ENCODE measurements around the gene PCNX4.

PCNX4 gene

DNA sequence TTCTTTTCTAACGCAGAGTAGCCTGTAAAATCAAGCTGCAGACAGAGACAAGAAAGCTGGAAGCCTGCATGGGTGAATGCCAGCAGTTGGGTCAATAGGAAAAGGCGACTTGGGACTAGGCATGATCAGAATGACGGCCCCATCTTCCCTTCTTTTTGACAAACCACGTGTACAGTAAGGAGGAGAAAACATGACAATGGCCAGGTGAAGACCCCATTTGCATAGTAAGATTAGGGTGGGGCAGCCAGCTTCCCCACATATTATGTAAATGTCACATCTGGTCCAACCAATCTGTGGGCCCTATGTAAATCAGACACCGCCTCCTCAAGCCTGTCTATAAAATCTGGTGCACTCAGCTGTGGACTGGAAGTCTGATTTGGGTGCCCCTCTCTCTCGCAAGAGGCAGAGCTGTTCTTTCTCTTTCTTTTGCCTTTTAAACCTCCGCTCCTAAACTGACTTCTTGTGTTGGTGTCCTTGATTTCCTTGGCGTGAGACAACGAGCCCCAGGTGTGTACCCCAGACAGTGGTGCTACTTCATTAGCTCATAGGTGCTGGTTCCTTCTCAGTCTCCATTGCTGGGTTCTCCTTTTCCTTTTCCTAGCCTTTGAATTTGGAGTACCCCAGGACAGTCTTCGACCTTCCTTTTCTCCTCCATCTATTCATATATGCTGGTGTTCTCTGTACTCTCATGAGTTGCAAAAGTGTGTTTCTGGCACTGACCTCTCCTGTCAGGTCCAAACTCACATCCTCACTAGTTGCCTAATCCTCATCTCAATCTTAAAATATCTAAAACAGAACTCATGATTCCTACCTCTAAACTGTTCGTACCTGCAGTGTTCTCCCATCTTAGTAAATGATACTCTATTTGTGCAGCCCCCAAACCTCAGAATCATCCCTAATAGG lies 82.9 kb downstream of the PCNX4 start:
- no peak for DNase-seq (ENCODE audit: low read depth)

DNA sequence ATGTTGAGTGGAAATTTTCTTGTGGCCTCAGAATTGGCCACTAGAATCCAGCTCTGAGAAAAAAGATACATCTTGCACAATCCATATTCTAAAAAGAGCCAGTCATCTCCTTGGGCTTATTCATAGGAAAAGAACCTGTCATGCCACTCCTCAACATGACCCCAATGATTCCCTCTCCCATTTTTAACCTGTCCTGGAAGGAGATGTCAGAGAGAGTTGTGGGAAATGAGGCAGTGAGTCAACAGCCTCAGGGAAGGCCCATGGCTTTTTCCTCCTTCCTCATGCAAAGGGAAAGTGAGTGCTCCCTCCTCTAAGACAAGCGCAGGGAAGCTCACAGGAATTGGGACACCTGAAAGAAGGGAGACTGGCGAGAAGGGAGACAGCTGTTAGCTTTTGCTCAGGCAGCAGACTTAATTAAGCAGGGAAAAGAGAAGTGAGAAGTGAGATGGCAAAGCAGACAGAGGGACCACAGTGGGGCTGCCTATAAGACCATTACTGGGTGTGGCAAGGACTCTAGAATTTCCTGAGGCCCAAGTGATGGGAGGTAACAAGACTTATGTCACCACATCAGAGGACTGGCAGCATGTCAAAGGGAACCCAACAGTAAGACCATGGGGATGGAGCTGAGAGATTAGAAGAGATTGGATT lies 83.7 kb downstream of the PCNX4 start:
- DNase-seq (ENCODE audit: low read depth): peak; percentile 82

DNA sequence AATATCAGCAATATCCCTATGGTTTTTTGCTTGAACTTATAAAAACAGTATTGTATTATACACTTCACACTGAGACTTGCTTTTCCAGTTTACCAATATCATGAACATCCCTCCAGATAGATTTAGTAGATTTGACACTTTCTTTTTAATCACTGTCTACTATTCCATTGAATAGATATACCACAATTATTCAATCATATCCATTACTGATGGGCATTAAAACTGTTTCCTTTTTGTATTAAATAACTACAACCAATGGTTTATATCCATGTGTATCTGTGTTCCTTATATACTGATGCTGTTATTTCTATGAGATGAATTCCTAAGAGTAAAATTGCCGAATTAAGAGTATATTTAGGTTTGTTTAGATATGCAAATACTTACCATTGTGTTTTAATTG lies 86.4 kb downstream of the PCNX4 start:
- no peak for DNase-seq (ENCODE audit: low read depth)

DNA sequence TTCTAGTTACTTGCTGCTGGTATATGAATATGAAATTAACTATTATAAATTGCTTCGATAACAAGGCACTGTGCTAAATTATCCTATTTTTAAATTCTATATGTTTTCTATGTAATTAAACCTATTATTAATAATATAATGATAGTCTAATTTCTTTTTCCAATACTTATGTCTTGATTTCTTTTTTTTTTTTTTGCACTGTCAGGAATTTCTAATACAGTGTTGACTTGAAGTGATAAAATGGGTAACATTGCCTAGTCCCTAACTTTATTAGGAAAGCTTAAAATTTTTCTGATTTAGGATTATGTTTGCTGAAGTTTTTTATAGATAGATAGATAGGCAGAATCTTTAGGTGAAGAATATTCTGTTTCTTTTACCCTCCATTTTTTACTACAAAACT lies 87.1 kb downstream of the PCNX4 start:
- no peak for DNase-seq (ENCODE audit: low read depth)

DNA sequence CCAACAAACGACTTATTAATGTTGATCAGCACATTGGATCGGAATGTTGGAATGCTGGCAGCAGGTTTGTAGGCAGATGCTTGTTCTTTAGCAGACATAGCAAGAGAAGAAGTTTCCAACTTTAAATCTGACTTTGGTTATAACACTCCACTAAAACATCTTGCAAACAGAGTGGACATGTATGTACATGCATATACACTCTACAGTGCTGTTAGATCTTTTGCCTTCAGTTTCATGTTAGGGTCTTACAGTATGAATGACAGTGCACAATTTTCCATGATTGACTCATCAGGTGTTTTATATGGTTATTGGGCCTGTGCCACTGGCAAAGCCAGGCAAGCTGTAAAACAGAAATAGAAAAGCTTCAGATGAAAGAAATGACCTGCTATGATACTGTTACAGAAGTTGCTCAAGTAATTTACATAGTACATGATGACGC lies 87.7 kb downstream of the PCNX4 start:
- DNase-seq (ENCODE audit: low read depth): peak; percentile 61

DNA sequence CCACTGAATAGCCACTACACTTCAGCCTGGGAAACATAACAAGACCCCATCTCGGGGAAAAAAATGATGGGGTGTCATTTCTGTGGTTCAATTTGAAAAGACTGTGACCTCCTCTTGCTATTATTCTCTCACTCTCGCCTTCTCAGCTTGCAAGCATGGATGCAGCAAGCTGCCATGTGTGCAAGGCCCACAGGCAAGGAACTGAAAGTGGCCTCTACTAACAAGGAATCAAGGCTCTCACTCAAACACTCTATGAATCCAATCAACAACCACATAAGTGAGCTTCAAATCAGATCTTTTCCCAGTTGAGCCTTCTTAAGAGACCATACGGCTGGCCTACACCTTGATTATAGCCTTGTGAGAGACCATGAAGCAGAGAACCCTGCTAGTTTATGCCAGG lies 91.4 kb downstream of the PCNX4 start:
- DNase-seq (ENCODE audit: low read depth): no peak

DNA sequence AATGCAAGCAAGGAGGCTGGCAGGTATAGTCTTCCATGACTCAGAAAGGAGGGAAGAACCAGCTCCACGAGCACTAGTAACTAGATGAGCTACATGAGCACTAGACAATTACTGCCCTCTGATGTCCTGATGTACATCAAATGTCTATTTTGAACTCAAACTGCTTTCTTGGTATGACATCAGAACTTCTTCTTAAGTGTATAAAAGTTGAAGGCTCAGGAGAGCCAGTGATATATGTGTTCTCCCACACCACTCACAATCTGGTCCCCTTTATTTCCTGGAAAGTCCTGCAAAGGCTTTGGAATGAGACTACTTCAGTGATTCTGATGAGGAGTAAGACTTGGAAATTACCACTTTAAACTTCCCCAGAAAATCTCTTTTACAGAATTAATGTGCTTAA lies 92.0 kb downstream of the PCNX4 start:
- DNase-seq (ENCODE audit: low read depth): peak; percentile 34

DNA sequence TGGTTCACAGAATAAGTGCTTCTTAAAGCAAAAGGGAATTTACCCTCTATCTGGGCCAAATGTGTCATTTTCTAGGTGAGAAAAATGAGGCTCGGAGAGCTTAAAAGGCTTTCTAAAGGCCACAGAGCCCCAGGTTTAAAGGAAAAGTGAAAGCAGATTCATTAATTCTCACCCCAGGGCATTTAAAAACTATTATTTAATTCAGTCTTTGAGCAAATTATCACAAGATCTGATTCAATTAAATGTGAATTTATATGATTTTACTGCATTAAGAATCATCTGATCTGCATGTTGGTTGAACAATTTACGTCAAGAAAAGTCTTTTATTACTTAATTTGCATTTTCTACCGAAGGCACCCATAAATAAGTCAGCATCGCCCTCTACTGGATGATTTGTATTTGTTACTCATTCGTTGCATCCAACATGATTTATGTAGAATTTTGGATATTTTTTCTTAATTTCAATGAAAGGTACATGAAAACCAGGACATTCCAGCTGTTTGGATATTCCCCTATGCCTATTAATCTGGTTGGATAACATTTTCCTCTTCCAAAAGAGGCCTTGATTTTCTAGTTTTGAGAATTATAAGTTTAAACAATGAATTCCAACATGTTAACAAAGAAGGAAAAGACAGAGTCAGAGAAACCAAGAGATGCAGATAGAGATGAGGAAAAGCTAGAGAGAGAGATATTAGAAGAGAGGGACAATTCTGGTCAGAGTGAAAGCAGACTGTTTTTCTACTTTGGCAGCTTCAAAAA lies 92.6 kb downstream of the PCNX4 start:
- DNase-seq (ENCODE audit: low read depth): peak; percentile 82

DNA sequence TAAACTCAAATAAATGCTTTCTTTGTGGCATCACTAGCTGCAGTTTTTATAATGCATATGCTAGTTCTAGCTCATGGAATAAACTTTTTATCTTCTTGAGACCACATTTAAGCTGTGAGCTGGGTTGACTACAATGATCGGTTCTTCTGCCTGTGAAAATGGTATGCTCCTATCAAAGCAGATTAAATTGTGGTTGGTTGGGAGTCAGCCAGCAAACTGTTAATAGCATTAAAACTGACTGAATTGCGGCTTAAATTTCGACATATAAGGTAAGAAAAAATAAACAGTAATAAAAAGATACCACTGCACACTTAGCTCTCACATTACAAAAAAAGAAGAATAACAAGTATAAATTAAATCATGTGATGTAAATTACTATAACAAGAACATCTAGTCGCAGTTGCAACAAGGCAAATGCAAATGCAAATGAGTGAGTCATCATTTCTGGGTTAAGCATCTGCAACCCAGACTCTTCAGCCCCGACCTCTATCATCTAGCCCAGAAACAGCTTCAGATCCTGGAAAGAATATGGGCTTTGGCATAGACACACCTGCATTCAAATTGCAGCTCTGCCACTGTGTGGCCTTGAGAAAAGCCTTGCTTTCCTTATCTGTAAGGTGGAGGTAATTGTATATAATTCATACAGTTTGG lies 93.3 kb downstream of the PCNX4 start:
- DNase-seq (ENCODE audit: low read depth): peak; percentile 27

DNA sequence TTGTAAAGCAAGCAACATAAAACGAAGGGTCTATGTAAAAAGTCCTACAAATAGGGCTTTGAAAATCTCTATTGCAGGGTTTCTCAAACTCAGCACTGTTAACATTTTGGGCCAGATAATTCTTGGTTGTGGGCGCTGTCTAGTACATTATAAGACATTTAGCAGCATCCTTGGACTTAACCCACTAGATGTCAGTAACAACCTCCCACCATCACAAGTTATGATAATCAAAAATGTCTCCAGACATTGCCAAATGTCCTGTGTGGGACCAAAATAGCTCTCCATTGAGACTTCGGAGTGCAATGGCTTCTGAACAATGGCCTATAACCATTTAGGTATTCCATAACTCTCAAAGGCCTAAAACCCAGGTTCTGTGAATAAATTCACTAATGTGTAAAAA lies 96.4 kb downstream of the PCNX4 start:
- peak; percentile 22 for DNase-seq (ENCODE audit: low read depth)

DNA sequence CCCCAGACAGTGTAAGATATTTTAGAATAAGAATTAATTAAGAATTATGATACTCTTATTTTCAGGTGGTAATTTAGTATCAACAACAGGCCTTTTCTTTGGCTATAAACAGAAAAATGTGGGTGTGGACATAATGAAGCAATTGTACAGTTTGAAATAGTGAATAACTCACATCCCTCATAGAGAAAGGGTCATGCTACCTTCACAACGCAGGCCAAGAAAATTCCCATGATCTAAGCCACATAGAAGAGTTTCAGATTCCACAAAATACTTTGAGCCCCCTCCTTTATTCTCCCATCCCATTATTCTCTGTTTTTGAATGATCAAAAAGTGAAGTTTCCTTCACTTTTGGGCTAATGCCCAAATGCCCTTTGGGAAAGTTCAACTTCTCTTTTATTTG lies 97.0 kb downstream of the PCNX4 start:
- no peak for DNase-seq (ENCODE audit: low read depth)

DNA sequence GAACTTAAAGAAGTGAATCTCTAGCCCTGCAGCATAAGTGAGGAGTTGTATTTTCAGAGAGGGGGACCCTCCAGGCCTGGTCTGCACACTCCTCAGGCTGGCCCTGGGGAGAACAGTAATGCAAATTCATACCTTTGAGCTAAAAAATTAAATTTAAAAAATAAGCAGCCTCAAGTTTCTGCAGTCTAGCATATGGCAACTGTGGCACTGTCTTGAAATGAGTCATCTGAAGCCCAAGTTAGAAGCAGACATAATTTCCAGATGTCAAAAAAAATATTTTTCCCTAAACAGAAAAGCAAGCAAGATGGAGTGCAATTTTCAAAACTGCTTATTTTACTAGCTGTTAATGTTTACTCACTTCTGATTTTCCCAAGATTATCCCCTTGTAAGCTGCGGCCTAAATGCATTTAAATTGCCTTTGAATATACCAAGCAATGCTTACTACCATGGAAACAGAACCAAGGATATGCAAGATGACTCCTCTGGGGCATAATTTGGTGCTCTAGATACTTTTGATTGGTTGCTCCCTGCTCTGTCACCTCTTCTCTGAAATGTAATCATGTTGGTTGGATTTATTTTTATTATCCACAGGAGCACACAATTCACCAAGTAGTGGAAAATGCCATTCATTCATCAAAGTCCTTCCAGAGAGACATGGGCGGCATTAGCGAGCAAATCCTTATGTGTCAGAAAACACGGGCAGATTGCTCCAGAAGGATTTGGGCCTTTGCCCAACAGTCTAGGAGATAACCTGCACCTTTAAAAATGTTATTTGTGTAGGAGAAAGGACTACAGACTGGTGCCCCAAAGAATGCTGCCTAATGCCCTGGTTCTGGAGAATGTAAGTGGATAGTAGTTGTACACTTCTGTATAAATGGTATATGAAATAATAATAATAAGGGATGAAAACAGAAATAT lies 98.5 kb downstream of the PCNX4 start:
- no peak for DNase-seq (ENCODE audit: low read depth)

DNA sequence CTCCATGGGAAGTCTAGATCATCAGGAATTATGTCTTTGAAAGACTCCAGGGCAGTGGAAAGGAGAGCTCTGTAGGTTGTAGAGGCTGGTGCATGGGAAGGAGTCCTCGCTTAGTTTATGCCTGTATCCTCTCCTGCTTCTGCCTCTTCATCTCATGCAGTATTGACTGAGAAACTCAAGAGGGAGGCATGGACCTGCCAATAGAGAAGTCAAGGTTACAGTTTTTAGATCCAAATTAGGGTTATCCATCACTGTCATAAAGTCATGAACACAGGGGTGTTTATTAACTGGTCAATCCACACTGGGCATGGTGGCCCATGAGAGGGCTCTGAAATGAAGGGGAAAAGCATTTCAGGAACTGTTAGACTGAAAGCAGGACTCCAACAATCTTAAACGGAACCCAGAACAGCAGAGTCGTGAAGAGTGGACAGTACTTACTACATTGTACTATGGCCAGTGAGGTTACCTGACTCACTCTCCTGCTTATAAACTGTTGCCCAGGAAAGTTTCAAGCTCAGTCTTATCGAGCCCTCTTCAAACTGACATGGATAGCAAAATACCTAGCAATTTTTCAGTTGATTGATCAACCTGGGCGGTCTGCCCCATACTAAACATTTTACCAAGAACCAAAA lies 103.6 kb downstream of the PCNX4 start:
- DNase-seq (ENCODE audit: low read depth): peak; percentile 5

DNA sequence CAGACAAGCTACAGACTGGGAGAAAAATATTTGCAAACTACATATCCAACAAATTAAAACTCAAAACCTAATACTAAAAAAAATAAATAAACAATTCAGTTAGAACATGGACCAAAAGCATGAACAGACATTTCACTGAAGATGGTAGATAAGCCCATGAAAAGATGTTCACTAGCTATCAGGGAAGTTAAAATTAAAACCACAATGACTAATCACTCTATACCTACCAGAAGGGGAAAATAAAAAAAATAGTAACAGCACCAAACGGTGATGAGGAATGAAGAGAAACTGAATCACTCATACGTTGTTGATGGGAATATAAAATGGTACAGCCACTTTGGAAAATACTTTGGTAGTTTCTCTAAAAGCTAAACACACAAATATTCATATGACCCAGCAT lies 104.6 kb downstream of the PCNX4 start:
- peak; percentile 54 for DNase-seq (ENCODE audit: low read depth)

DNA sequence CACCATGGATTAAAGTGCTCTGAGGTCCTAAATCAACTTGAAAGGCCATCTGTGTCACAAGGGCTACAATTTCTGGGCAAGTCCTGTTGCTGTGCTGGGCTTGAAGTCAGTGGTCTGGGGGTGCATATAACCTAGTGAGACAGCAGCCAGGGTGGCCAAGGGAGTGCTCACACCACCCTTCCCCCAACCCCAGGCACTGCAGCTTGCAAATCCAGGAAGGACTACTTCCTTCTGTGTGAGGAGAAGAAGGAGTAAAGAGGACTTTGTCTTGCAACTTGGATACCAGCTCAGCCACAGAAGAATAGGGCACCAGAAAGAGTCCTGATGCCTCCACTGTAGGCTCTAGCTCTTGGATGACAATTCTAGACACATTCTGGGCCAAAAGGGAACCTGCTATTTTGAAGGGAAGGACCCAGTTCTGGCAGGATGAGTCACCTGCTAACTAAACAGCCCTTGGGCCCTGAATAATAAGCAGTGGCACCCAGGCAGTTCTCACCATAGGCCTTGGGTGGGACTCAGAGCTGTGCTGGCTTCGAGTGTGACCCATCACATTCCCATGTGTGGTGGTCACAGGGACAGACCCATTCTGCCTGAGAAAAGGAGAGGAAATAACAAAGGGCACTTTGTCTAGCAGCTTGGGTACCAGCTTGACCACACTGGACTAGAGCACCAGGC lies 106.0 kb downstream of the PCNX4 start:
- peak; percentile 72 for DNase-seq (ENCODE audit: low read depth)

DNA sequence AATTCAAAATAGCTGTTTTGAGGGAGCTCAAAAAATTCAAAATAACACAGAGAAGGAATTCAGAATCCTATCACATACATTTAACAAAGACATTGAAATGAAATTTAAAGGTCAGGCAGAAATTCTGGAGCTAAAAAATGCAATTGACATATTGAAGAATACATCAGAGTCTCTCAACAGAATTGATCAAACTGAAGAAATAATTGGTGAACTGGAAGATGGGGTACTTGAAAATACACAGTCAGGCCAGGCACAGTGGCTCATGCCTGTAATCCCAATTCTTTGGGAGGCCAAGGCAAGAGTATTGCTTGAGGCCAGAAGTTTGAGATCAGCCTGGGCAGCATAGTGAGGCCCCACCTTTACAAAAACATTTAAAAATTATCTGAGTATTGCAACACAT lies 107.6 kb downstream of the PCNX4 start:
- DNase-seq (ENCODE audit: low read depth): no peak

DNA sequence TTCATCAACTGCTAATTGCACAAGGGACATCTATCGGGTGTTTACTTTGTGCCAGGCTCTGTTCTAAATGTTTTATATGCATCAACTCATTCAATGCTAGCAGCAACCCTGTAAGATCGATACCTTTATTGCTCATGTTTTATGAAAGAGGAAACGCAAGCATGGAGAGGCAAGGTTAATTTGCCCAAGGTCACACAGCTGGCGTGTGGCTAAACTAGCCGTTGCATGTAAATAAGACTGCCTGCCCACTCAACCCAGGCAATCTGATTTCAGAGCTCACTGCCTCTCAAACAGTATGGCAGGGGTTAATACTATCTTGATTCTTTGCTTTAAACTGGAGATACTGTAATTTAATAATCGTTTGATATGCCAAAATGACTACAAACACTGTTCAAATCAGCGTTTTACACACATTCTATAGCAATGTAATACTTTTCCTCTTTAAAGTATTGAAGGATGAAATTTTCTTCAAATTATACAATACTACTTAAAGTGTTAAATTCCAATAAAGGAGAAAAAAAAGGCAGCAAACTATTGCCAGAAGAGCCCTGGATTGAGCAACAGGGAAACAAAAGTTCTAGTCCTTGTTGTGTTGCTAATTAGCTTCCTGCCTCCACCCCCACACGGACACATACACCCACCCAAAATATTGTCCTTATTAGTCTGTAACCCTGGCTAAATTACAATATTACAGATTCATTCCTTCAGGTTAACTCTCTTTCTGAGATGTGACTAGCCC lies 112.5 kb downstream of the PCNX4 start:
- no peak for DNase-seq (ENCODE audit: low read depth)

DNA sequence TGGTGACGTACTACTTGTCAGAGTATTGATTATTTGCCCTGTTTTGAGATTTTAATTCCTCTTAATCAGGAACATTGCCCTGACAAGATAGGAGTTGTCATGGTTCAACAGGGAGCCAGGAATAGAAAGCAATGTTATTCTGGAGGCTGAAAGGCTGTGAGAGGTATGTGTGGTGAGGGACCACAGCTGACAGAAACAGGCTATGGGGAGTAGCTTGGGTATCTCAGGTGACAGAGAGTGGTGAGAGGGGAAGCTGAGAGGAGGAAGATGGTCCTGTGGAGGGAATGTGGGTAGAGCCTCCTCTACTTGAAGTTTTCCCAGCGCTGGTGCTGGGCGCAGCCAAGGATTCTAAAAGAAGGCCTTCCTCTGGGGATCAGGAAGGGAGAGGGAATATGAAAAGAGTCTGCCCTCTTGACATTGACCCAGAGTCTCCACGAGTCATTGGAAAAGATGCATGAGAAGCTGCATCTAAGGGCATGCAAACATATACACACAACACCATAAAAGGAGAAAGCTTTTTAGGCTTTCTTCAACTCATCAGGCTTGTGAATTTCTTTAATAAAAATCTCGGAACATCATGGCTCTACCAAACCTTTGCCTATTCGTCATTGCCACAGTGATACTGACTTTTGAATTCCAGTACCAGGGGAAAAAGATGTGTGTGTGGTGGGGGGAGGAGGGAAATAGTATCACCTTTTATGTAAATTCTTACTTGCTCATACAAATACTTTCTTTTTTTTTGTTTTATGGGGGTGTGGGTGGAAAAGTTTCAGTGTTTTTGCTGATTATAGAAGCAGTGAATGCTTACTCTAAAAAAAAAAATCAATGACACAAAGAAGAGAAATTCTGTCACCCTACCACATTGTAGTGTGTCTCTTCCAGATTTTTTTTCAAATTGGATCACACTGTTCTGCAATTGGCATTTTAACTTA lies 113.4 kb downstream of the PCNX4 start:
- DNase-seq (ENCODE audit: low read depth): no peak
